Astrocyte of the cerebellum (primary cell): ENCODE data around the gene GLRA2.
A peak's percentile ranks its signal among the peaks of the same experiment; 100 is the strongest.

Source experiments
- DNase-seq: peaks from one replicate; pipeline ENCODE4 v3.0.0-alpha.2; 2011; ENCODE audit warnings: low read depth
- H3K4me3 ChIP-seq: 2 replicates; pipeline ENCODE4 v1.5.1; 2011; ENCODE audit warnings: mild to moderate bottlenecking, low read depth, low read length, moderate library complexity
- in situ Hi-C: cut with HindIII; loops from 2 replicates; pipeline ENCODE4 v1.10.0; 2017; ENCODE audit warnings: low sequenced_read_pairs
- TF ChIP-seq, protein P1 (sequence below): IDR thresholded peaks from 2 replicates; pipeline ENCODE4 v1.5.1; 2012; ENCODE audit warnings: low read length, low read depth, moderate library complexity, mild to moderate bottlenecking; ENCODE audit errors: missing control alignments

Gene GLRA2

GRCh38 chrX:14529290-14529989, at the start of gene GLRA2:
Gene GLRA2 (plus strand): TSS chrX:14529536. CDS start chrX:14530058, 522 bp downstream.
- DNase-seq, result peak; percentile 8
- H3K4me3 ChIP-seq, result no peak within 1 kb of the TSS
- in situ Hi-C loops, result no loop called here
- TF ChIP-seq, protein P1, sequence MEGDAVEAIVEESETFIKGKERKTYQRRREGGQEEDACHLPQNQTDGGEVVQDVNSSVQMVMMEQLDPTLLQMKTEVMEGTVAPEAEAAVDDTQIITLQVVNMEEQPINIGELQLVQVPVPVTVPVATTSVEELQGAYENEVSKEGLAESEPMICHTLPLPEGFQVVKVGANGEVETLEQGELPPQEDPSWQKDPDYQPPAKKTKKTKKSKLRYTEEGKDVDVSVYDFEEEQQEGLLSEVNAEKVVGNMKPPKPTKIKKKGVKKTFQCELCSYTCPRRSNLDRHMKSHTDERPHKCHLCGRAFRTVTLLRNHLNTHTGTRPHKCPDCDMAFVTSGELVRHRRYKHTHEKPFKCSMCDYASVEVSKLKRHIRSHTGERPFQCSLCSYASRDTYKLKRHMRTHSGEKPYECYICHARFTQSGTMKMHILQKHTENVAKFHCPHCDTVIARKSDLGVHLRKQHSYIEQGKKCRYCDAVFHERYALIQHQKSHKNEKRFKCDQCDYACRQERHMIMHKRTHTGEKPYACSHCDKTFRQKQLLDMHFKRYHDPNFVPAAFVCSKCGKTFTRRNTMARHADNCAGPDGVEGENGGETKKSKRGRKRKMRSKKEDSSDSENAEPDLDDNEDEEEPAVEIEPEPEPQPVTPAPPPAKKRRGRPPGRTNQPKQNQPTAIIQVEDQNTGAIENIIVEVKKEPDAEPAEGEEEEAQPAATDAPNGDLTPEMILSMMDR, result no peak

DNA sequence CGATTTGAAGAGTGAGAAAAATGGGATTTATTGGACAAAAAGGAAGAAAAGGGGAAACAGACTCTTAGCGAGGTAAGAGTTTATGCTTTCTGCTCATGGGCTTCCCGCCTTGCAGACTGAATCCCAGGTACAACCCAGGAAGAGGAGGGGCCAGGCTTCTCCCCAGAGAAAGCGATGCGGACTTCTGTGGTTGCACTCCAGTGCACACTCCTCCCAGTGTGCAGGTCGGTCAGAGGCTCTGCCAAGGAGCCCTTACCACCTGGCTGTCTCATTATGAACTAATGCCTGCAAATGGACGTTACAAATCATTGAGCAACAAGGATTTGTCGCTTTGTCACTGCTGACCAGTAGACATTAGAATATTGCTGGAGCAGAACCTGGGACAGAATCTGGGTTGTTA, 39.9 kb upstream of the GLRA2 start:
- H3K4me3 ChIP-seq, result no peak overlapping the region
- TF ChIP-seq, protein P1, result no peak
- in situ Hi-C loops, result no loop called here
- no peak for DNase-seq

DNA sequence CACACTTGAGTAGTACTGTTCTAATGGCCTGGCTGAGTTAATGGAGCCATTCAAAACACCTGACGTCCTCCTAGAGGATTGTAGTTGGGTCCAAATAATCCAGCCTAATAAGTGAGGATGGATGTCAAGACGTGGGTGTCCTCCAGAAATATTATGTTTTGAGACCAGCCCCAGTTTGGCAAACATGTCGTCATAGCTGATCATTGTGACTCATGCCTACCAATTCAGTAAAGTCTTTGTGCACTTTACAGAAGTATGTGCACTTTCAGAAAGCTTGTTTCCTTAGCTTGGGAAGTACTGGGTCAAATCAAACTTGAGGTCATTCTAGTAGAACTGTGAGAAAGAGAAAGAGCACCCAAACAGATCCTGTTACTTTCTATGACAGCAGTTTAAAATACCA, 37.6 kb upstream of the GLRA2 start:
- in situ Hi-C loops, result no loop called here
- DNase-seq, result no peak
- H3K4me3 ChIP-seq, result no peak overlapping the region
- TF ChIP-seq, protein P1, result no peak

DNA sequence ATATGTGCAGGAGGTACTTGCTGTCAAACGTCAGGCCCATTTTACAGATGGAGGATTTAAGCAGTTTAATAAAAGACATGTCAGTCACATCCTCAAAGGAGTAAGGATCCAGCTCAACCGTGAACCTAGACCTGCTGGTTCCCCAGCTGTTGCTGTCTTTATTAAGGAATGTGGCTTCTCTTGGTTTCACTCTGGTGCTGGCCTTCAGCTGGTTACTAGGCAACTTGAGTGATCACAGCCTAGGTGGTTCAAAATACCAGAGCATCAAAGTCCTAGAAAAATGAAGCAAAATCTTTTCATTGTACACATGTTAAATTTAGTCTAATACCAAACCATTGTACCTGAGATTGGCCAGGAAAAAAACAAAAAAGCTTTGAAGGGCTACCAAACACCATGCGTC, 32.7 kb upstream of the GLRA2 start:
- in situ Hi-C loops, result no loop called here
- no peak overlapping the region for H3K4me3 ChIP-seq
- TF ChIP-seq, protein P1, result no peak
- DNase-seq, result no peak

DNA sequence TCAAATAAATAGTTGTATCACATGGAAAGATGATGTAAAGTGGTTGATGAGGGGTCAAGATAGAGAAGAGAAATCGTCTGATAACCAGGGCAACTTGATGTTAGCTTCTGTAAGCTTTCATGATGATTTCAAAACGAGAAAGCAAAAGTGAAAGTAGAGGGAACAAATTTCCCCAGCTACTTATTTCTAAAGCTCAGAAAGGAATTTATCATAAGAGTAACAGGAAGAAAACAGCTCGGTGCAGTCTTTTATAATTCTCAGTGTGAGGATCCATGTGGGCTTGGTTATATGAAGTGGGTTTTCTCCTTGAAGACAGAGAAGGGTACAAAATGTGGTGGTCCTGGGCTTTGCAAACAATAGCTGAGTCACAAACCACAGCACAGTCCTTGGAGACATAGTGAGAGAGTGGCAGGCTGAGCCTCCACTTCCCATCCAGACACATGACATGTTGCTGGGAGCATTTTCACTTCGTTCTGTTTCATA, 32.1 kb upstream of the GLRA2 start:
- TF ChIP-seq, protein P1, result no peak
- in situ Hi-C loops, result no loop called here
- DNase-seq, result no peak
- H3K4me3 ChIP-seq, result no peak overlapping the region

- peak; percentile 5 for DNase-seq
- H3K4me3 ChIP-seq, result no peak overlapping the region
- in situ Hi-C loops, result no loop called here
- TF ChIP-seq, protein P1, result no peak
Measured at GRCh38 chrX:14501327-14501726, 28.0 kb upstream of the GLRA2 start.
